Activated naive CD8-positive, alpha-beta T cell (primary cell): ENCODE measurements around the gene SNX20.

Experiments used
- H3K27ac Mint-ChIP-seq: one replicate; pipeline ENCODE4 v1.8.0; 2021; ENCODE audit warnings: mixed read lengths
- H3K27me3 Mint-ChIP-seq: one replicate; pipeline ENCODE4 v1.8.0; 2021; ENCODE audit warnings: mixed read lengths
- H3K36me3 Mint-ChIP-seq: one replicate; pipeline ENCODE4 v1.8.0; 2021; ENCODE audit warnings: mixed read lengths
- H3K4me1 Mint-ChIP-seq: one replicate; pipeline ENCODE4 v1.8.0; 2021; ENCODE audit warnings: low read depth, mixed read lengths
- H3K4me3 Mint-ChIP-seq: one replicate; pipeline ENCODE4 v1.8.0; 2021; ENCODE audit warnings: mild to moderate bottlenecking, mixed read lengths
- H3K9me3 Mint-ChIP-seq: one replicate; pipeline ENCODE4 v1.8.0; 2021; ENCODE audit warnings: low read depth, mixed read lengths

The SNX20 gene

GRCh38 chr16:50631249-50631984 is 49.7 kb downstream of the SNX20 start:
- H3K36me3 Mint-ChIP-seq = peaks cover 7% of the 10 kb centered on the region
- no peaks in the 10 kb centered on the region for H3K9me3 Mint-ChIP-seq
- H3K27me3 Mint-ChIP-seq = no peaks in the 10 kb centered on the region
- no peak overlapping the region for H3K27ac Mint-ChIP-seq
- no peak overlapping the region for H3K4me3 Mint-ChIP-seq
- H3K4me1 Mint-ChIP-seq = peaks cover 13% of the 10 kb centered on the region

GRCh38 chr16:50630394-50631020 is 50.6 kb downstream of the SNX20 start:
- H3K9me3 Mint-ChIP-seq = no peaks in the 10 kb centered on the region
- no peak overlapping the region for H3K27ac Mint-ChIP-seq
- H3K4me1 Mint-ChIP-seq = peaks cover 17% of the 10 kb centered on the region
- H3K4me3 Mint-ChIP-seq = no peak overlapping the region
- no peaks in the 10 kb centered on the region for H3K27me3 Mint-ChIP-seq
- H3K36me3 Mint-ChIP-seq = peaks cover 7% of the 10 kb centered on the region

GRCh38 chr16:50629334-50629733 is 51.8 kb downstream of the SNX20 start:
- Mint-ChIP-seq H3K4me1 (peaks cover 21% of the 10 kb centered on the region), H3K27me3 (no peaks in the 10 kb centered on the region), H3K27ac (no peak overlapping the region), H3K4me3 (no peak overlapping the region), H3K36me3 (peaks cover 6% of the 10 kb centered on the region), H3K9me3 (no peaks in the 10 kb centered on the region)

- Mint-ChIP-seq H3K36me3 (peaks cover 5% of the 10 kb centered on the region), H3K27me3 (no peaks in the 10 kb centered on the region), H3K9me3 (no peaks in the 10 kb centered on the region), H3K27ac (no peak overlapping the region), H3K4me3 (no peak overlapping the region), H3K4me1 (peaks cover 30% of the 10 kb centered on the region)
These were observed 52.8 kb downstream of the SNX20 start for GRCh38 chr16:50628156-50628802.

- Mint-ChIP-seq H3K36me3 (peaks cover 5% of the 10 kb centered on the region), H3K4me3 (peak overlapping the region; percentile 66), H3K27ac (peak overlapping the region; percentile 75), H3K9me3 (no peaks in the 10 kb centered on the region), H3K27me3 (no peaks in the 10 kb centered on the region), H3K4me1 (peaks cover 37% of the 10 kb centered on the region)
These were observed 53.7 kb downstream of the SNX20 start for GRCh38 chr16:50627419-50627818.

- H3K27ac Mint-ChIP-seq = no peak overlapping the region
- H3K36me3 Mint-ChIP-seq = peaks cover 5% of the 10 kb centered on the region
- H3K9me3 Mint-ChIP-seq = no peaks in the 10 kb centered on the region
- H3K4me3 Mint-ChIP-seq = peak overlapping the region; percentile 28
- peaks cover 37% of the 10 kb centered on the region for H3K4me1 Mint-ChIP-seq
- no peaks in the 10 kb centered on the region for H3K27me3 Mint-ChIP-seq
These were observed 54.2 kb downstream of the SNX20 start for GRCh38 chr16:50626868-50627267.

GRCh38 chr16:50625374-50625773 is 55.7 kb downstream of the SNX20 start:
- peaks cover 2% of the 10 kb centered on the region for H3K36me3 Mint-ChIP-seq
- no peaks in the 10 kb centered on the region for H3K9me3 Mint-ChIP-seq
- H3K27ac Mint-ChIP-seq = no peak overlapping the region
- no peak overlapping the region for H3K4me3 Mint-ChIP-seq
- H3K4me1 Mint-ChIP-seq = peaks cover 37% of the 10 kb centered on the region
- no peaks in the 10 kb centered on the region for H3K27me3 Mint-ChIP-seq

- Mint-ChIP-seq H3K36me3 (peaks cover 2% of the 10 kb centered on the region), H3K27me3 (no peaks in the 10 kb centered on the region), H3K9me3 (no peaks in the 10 kb centered on the region), H3K4me1 (peaks cover 37% of the 10 kb centered on the region), H3K4me3 (no peak overlapping the region), H3K27ac (no peak overlapping the region)
These were observed 56.6 kb downstream of the SNX20 start for GRCh38 chr16:50624449-50624970.

- Mint-ChIP-seq H3K27me3 (no peaks in the 10 kb centered on the region), H3K27ac (no peak overlapping the region), H3K9me3 (no peaks in the 10 kb centered on the region), H3K36me3 (peaks cover under 1% of the 10 kb centered on the region), H3K4me1 (peaks cover 38% of the 10 kb centered on the region), H3K4me3 (no peak overlapping the region)
These were observed 58.3 kb downstream of the SNX20 start for GRCh38 chr16:50622643-50623369.

GRCh38 chr16:50622029-50622428 is 59.1 kb downstream of the SNX20 start:
- Mint-ChIP-seq H3K9me3 (no peaks in the 10 kb centered on the region), H3K4me1 (peaks cover 38% of the 10 kb centered on the region), H3K36me3 (peaks cover 3% of the 10 kb centered on the region), H3K27ac (no peak overlapping the region), H3K4me3 (no peak overlapping the region), H3K27me3 (no peaks in the 10 kb centered on the region)
